ENCODE data around the gene MICU2. TPM values are rescaled to one million over a fixed set of nuclear protein-coding genes. Genes with fewer than 3 reads are reported as not detected.

MICU2 gene, protein sequence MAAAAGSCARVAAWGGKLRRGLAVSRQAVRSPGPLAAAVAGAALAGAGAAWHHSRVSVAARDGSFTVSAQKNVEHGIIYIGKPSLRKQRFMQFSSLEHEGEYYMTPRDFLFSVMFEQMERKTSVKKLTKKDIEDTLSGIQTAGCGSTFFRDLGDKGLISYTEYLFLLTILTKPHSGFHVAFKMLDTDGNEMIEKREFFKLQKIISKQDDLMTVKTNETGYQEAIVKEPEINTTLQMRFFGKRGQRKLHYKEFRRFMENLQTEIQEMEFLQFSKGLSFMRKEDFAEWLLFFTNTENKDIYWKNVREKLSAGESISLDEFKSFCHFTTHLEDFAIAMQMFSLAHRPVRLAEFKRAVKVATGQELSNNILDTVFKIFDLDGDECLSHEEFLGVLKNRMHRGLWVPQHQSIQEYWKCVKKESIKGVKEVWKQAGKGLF
- 13.2 TPM for total RNA-seq

DNA sequence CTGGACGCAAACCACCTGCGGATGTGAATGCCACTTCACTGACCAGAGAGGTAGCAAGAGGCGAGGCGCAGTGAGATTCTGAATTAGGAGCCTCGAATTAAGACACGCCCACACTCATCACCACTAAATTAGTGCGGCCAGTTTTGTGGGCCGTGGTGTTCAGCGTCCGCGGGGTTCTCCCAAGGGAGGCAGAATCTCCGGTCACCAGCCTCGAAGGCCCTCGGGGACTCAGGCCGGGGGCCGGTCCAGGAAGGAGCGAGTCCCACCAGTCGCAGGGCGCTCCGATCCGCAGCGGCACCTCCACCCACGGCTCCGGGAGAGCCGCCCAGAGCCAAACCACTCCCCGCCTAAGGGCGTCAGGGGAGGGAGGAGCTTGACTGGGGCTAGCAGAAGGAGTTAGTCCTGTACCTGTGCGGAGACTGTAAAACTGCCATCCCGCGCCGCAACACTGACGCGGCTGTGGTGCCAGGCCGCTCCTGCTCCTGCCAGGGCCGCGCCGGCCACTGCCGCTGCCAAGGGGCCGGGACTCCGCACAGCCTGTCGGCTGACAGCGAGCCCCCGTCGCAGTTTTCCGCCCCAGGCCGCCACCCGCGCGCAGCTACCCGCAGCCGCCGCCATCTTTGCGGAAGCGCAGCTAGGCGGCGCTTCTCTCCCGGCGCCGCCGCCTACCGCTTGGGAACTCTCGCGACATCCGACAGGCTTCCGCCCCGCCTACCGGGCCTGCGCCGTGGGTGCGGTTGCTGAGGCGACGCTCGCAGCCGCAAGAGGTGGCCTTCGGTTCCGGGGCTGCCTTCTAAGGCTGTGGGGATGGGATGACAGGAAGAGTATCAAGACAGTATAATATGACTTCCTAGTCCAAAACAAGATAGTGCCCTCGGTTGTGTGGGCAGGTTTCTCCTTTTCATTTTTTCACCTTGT is at the start of gene MICU2:
MICU2 (minus strand) TSS at position 640 of the 918 bp plus-strand sequence; CDS start at position 618, 22 bp downstream.
- DNase-seq (ENCODE audit: low spot score) = peak; percentile 93

DNA sequence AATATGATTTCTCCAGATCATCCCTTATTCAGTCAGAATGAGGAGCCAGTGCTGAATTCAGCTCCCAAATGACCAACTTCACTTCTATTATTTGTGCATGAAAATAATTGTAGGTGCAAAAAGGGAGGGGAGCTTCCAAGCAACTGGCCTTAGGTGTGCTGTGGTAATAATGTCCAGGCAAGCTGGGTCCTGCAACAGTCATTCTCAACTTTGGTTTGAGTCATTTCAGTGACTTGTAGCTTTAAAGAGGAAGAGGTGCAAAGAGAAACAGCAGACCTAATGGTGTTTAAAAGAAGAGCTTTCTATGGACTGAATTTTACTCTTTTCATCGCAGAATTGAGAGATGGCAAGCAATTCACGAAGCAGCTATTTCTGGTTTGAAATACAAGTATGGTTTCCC is 37.7 kb upstream of the MICU2 start:
- ATAC-seq (no peak), DNase-seq (ENCODE audit: low spot score) (no peak)

More for the DNA sequence above, at the start of gene MICU2:
- ATAC-seq = peak; percentile 97

DNA sequence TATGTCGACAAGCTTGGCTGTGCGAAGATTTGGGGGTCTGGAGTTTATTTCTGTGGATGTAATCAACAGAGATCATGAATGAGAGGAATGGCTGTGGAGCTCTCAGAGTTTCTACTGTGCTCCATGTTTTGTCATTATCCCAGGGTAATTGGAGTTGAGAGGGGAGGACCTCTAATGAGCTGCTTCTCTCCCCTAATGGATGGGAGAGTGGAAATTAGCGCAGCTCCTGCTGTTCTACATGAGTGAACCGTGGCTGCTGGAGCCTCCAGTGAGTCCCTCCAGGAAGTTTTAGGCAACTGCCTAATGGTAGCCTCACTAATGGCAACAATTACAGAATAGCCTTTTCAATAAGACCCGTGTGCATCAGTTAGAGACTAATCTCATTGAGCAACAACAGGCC is 35.6 kb upstream of the MICU2 start:
- no peak for DNase-seq (ENCODE audit: low spot score)
- ATAC-seq = no peak

DNA sequence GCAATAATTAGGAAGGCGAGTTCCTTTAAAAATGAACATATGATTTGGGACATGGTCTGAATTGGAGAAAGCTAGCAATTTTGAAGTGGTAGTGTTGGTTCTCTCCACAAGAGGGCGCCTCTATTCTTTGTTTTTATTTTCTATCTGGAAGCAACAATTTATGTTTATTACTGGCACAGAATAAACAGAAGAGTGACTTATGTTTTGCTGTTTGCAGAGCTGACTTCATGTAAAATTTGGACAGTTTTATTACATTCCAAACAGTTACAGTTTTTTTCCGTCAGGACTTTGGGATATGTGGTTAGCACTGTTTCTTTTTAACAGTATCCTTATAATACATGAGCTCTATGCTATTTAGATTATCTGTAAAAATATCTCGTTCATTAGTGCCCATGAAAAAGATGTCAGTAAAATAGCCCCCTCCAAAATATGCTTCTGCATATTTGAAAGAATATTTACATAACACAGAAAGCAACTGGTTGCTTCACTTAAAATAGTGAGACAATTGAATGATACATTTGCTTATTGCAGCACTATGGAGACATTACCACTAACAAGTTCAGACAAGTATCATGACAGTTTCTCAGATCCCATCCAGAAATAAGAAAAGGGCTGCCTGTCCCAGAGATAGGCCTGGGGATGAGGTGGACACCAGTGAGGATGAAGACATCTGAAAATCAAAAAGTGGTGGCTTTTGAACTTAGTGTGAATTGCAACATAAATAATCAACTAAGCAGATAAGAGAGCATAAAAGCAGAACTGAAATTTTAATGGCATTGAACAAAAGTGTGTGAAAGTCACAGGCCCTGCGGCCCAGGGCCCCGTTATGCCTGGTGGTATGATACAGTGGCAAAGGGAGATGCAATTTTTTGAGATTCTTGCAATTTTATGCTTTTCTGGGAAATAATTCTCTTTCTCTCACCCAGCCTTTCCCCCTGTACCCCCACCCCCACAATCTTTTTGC is 34.6 kb upstream of the MICU2 start:
- DNase-seq (ENCODE audit: low spot score) = no peak

DNA sequence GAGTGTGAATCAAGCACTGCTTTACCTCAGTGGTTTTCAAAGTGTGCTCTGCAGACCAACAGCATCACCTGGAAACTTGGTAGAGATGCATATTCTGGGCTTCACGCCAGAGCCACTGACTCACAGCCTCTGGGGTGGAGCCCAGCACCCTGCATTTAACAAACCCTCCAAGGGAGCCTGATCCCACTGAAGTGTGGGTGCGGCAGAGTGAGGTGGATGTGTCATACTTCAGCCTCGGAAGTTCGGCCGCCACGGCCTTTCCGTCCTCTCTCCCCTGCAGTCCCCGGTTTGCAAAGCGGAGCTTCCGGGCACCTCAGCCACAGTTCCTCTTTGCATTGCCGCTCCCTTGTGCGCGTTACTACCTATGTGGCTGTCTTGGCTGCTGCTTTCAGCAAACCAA is 33.3 kb upstream of the MICU2 start:
- no peak for DNase-seq (ENCODE audit: low spot score)
- no peak for ATAC-seq

More for the DNA sequence above, 34.6 kb upstream of the MICU2 start:
- peak; percentile 69 for ATAC-seq

DNA sequence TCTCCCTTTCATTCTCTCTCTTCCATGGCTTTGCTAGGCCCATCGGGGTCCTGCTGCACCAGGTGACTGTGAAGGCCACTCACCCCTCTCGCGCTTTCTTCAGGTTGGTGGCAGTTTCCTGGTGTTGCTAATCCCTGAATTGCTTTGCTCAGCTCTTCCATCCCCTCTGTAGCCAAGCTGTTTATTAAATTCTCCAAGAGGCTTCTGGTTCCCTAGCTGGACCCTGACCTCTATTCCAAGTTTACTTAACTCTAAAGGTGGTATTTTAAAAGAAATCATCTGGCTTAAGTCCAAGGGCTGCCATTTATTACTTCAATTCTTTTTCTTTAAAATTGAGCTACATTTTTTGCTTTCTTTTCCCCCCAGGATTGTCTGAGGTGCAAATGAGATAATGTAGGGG is 32.7 kb upstream of the MICU2 start:
- ATAC-seq (no peak), DNase-seq (ENCODE audit: low spot score) (no peak)

DNA sequence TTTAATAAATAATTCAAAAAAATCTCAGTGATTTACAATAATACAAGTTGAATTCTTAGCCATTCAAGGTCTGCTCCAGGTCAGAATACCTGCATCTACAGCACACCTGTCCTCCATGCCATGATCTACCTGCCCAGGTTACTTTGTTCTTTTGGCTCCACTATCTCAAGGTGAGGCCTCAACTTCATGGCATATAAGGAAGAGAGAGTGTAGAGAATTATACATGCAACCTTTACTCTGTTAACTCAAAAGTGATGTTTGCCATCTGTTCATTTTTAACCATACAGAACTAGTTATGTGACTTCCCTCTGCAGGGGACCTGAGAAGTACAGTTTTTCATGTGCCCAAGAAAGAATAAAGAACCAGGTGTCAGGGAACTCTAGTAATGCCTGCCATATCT is 28.2 kb upstream of the MICU2 start:
- ATAC-seq (no peak), DNase-seq (ENCODE audit: low spot score) (no peak)

DNA sequence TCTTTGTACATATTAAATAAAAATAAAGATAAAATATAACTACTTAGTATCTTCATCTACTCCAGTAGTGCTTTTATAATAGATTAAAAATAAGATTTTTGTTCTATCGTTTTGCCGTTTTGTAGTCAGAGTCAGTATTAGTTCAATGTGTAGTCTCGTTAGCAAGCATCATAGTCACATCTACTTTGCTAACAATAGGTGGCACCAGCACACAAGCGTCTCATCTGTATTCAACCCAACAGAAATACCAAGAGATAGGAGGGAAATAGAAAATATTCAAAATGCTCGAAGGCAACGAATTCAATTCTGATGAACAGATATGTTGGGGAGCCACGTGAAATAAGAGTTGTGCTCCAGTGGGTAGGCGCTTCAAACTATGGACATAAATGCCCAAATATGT is 21.4 kb upstream of the MICU2 start:
- ATAC-seq (peak; percentile 69), DNase-seq (ENCODE audit: low spot score) (no peak)

DNA sequence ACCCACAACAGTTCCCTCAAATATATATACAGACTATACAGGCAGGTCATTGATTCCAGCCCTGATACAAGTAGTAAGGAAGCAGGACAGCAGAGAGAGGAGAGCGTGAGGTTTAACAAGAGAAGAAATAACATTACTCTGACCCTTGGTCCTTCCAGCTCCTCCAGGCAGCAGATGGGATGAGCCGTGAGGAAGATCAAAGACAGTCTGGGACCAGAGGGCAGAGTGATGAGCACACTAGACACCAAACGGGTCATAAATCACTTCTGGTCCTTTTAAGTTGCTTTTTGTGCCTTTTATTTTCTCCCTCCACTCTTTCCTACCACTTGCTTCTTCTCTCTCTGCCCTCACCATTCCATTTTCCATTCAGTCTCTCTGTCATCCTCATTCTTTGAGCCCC is 16.9 kb upstream of the MICU2 start:
- no peak for DNase-seq (ENCODE audit: low spot score)
- no peak for ATAC-seq

DNA sequence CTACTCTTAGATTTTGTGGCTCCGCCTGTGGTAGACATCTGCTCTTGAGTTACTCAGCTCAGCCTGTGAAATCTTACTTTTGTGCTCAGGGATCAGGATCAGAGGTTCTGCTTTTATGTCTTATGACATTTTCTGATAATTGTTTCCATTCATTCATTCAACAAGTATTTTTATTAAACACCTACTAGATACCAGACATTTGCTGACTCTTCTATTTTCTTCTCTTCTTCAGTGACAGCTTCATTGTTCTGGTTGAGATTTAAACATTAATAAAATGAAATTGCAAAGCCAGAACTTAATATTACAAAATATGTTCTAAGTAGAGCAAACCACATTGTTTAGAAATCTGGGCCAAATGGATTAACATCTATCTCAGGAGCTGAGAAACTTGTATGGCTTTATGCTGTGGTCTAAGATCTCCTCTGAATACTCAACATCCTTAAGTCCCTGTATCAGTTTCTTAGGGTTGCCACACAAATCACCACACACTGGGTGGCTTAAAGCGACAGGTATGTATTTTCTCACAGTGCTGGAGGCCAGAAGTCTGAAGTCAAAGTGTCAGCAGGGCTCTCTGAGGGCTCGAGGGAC is 15.8 kb upstream of the MICU2 start:
- DNase-seq (ENCODE audit: low spot score) (no peak), ATAC-seq (no peak)

DNA sequence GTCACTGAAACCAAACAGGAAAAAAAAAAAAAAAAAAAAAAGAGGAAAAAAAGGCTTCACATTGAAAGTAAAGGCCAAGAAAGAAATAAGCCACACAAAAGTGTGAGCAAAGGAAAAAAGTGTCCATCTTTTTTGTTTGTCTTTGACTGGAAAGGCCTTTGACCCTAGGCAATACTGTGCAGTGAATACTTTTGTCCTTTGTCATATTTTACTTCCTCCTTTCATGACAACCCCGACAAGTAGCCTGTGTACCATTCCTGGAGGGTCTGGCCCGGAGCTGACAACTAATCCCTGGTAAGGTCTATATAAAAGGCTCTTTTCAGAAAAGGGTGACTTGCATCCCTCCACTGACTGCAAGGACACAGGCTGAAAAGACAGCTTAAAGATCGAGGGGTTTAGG is 12.9 kb upstream of the MICU2 start:
- ATAC-seq (peak; percentile 50), DNase-seq (ENCODE audit: low spot score) (no peak)

DNA sequence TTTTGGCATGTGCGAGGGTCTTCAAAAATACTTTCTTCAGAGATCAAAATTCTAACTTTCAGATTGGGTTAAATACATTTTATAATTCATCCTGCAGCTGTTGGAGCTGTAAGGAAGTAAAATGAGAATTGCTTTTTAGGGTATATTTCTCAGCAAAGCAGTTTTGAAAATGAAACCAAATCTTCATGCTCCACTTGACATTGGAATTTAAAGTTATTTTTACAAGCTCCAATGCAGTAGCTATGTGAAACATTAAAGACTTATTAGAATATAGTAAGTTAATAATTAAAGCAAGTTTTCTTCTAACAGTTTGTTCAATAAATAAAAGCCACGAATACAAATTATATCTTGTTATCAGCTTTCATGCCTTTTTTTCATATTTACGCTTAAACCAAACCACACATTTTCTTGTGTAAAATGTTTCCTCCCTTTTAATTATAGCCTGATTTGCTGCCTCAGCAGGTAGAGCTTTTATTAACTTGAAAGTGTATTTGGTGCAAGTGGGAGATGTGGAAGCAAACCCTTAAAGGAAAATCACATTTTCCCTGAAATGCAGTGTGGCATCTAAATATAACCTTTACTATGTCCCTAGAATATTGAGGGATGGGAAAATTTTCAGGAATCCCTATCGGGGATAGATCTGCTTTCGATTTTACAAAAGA is 12.4 kb upstream of the MICU2 start:
- ATAC-seq = no peak
- no peak for DNase-seq (ENCODE audit: low spot score)

DNA sequence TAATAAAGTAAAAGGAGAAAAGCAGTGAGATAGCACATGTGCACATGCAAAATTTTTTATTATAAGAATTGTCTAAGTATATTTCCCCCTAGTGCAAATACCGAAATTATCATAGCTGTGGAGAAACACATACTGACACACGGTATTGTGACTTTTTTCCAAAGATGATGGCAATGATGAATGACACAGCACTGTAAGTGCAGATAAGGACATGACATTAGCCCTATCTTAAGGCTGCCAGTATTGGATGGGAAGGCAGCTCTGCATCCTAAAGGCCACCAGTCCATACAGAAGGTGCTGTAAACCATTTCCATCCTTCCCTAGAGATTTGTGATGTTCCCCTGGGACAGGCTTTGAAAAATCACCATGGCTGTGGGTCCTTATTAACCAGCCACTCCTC is 11.5 kb upstream of the MICU2 start:
- no peak for DNase-seq (ENCODE audit: low spot score)
- no peak for ATAC-seq

DNA sequence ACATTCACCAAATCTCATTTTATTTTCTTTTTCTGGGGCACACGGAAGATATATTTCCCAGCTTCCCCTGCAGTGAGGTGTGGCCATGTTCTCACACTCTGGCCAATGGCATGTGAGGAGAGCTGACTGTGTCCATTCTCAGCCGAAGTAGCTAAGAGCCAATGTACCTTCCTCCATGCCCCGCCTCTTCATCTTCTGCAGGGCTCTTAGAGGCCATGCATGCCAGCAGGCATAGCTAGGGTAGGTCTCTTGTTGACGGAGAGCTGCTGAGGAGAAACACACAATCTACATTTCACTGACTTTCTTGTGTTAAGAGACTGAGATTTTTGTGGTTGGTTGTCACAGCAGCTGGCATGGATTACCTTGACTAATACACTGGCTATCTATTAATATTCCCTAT is 9.8 kb upstream of the MICU2 start:
- ATAC-seq (no peak), DNase-seq (ENCODE audit: low spot score) (no peak)

DNA sequence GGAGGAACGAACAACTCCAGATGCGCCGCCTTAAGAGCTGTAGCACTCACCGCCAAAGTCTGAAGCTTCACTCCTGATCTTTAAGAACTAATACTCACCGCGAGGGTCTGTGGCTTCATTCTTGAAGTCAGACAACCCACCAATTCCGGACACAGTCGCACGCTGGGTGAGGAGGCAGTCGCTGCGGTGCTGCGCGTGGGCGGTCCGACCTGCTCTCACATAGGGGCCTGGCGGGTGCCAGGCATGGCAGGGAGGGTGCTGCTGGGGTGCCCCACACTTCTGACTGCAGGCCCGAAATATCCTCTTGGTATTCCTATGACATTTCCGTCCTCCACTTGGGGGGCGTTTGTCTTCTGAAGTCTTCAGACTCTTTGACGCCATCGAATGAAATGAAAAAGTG is 7.4 kb upstream of the MICU2 start:
- ATAC-seq (no peak), DNase-seq (ENCODE audit: low spot score) (no peak)

DNA sequence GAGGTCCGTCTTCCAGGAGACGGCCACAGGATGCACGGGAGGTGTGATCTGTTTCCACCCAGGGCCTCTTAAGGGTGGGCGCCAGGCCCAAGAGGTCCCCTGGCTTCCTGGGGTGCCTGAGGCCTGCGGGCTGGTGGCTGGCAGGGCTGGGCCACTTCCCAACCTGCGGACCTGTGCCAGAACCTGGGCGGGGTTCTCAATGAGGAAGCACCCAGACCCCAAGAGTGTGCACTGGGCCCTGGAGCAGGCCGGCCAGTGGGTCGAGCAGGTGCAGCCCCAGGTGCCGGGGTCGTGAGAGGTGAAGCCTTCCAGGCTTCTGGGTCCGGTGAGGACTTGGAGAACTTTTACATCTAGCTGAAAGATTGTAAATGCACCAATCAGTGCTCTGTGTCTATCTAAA is 6.7 kb upstream of the MICU2 start:
- ATAC-seq (no peak), DNase-seq (ENCODE audit: low spot score) (no peak)

DNA sequence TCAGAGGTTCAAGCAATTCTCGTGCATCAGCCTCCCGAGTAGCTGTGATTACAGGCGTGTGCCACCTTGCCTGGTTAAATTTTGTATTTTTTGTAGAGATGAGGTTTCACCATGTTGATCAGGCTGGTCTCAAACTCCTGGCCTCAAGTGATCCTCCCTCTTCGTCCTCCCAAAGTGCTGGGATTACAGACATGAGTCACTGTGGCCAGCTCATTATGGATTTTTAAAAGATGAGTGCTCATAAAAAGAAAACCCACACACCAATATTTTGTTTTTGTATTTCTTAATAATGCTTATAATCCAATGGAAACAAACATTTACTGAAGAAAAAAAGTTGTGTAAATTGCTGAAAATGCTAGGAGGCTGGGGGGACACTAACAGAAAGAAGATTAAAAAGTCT is 5.0 kb upstream of the MICU2 start:
- no peak for DNase-seq (ENCODE audit: low spot score)
- no peak for ATAC-seq

DNA sequence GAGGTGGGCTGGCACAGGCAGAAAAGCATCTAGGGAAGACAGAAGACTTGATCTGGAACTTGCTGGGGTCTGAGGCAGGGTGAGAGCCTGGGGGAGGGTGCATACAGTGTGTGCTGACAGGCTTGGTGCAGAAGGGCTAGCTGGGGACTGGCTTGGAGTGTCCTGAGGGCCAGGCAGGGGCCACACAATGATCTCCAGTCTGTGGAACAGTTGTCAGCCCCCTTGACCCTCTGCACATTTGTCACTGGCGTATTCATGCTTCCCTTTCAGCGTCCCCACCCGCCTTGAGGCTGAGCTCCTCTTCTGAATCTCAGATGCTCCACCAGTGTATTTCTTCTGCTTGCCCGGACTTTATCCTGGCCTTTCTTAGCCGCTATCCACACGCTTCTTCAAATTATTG is 2.8 kb upstream of the MICU2 start:
- ATAC-seq (no peak), DNase-seq (ENCODE audit: low spot score) (no peak)

DNA sequence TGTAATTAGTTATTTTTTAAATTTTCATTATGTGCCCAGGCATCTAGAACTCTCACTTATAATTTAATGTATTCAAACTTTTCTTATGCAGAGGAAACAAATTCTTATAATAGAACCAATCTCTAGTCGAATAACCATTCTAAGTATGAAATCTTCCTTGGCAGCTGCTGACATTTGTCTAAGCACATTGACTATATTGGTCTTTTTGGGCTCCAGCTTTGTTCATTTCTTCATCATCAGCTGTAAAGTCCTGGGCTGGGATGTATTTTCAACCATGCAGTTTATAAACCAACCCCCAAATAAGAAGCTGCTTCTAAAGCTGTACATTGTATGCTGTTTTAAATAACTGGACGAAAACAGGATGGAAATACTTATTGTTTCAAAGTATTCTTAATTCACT is 2.3 kb upstream of the MICU2 start:
- no peak for ATAC-seq
- DNase-seq (ENCODE audit: low spot score) = no peak

DNA sequence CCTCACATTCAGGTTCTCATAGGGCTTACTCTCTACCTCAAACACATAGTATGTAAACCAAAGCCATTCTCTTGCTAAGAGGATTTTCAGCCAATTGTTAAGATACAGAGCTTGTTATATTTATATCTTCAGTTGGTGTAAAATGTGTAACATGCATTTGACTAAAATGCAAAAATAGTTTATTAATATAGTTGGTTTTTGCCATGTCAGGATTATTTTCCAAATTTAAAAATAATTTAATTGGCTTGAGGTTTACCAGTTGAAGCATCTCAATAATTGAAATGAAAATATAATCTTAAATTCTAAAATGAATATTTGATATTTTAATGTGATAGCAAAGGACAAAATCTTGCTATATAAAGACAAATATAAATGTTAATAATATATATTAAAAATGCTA is 7.2 kb downstream of the MICU2 start:
- ATAC-seq = no peak

More for the DNA sequence above, 7.2 kb downstream of the MICU2 start:
- no peak for DNase-seq (ENCODE audit: low spot score)

Measured in left lobe of liver (tissue), 2 donors.